SK-N-SH (cell line): Measurements from ENCODE around the gene PODXL2. TPM values are rescaled to one million over a fixed set of nuclear protein-coding genes. Genes with fewer than 3 reads are reported as not detected.

Experiments used
- CTCF ChIA-PET: fragments of 300-600, 350-600 bp; formaldehyde crosslinking; extraction: SDS; loops from one replicate; lab custom pipeline; 2021; lab: Yijun Ruan, JAX
- POLR2A ChIA-PET: fragments of 350-600 bp; sonication (Branson Sonifier 250); formaldehyde crosslinking; extraction: SDS; loops from one replicate; lab custom pipeline; 2020; ENCODE audit warnings: antibody characterized with exemption, inconsistent platforms; lab: Yijun Ruan, JAX
- DNase-seq: peaks from one replicate; pipeline ENCODE4 v3.0.0; 2012
- H2AFZ ChIP-seq: fragments of 200-600 bp; sonication (generic); 2 replicates; pipeline ENCODE4 v1.8.1; 2016; ENCODE audit warnings: antibody characterized with exemption, mild to moderate bottlenecking, low read depth
- H3F3A ChIP-seq: fragments of 200-600 bp; sonication (generic); replicated peaks from 2 replicates; pipeline ENCODE3; 2016; ENCODE audit warnings: antibody characterized with exemption, mild to moderate bottlenecking; ENCODE audit not compliant: insufficient read depth
- H3K27ac ChIP-seq, 2 experiments: fragments of 200-500 bp in 1 of 2; fragments of 200-600 bp in 1 of 2; sonication (Bioruptor generic) in 1 of 2; sonication (generic), shearing (Covaris generic) in 1 of 2; 2 replicates each; pipeline versions ENCODE4 v1.5.1 to v1.6.1; 2014 to 2016; ENCODE audit warnings: low read depth in 2 of 2, inconsistent platforms in 1 of 2, low read length in 1 of 2, mild to moderate bottlenecking in 1 of 2, mixed read lengths in 1 of 2
- H3K27me3 ChIP-seq: fragments of 200-600 bp; sonication (generic), shearing (Covaris generic); 2 replicates; pipeline ENCODE4 v1.6.1; 2016; ENCODE audit warnings: mixed run types; ENCODE audit not compliant: insufficient read depth
- H3K36me3 ChIP-seq, 2 experiments: fragments of 200-500 bp in 1 of 2; fragments of 200-600 bp in 1 of 2; sonication (Bioruptor generic) in 1 of 2; sonication (generic) in 1 of 2; replicated peaks in 1 of 2; 2 replicates each; pipeline versions ENCODE3 to v1.5.1; 2014 to 2016; ENCODE audit warnings: low read length in 1 of 2, mild to moderate bottlenecking in 1 of 2; ENCODE audit not compliant: insufficient read depth in 2 of 2, control insufficient read depth in 1 of 2
- H3K4me1 ChIP-seq, 2 experiments: fragments of 200-500 bp in 1 of 2; fragments of 200-600 bp in 1 of 2; sonication (Bioruptor generic) in 1 of 2; sonication (generic), shearing (Covaris generic) in 1 of 2; 2 replicates each; pipeline versions ENCODE4 v1.5.1 to v1.6.1; 2014 to 2016; ENCODE audit warnings: low read depth in 1 of 2, low read length in 1 of 2, mixed run types in 1 of 2; ENCODE audit not compliant: insufficient read depth in 2 of 2, control insufficient read depth in 1 of 2
- H3K4me2 ChIP-seq: fragments of 200-600 bp; sonication (generic), shearing (Covaris generic); 2 replicates; pipeline ENCODE4 v1.6.1; 2017; ENCODE audit warnings: mixed run types
- H3K4me3 ChIP-seq, 2 experiments: fragments of 200-500 bp in 1 of 2; fragments of 200-600 bp in 1 of 2; sonication (Bioruptor generic) in 1 of 2; sonication (generic), shearing (Covaris generic) in 1 of 2; 2 replicates each; pipeline versions ENCODE4 v1.5.1 to v1.8.1; 2014 to 2016; ENCODE audit warnings: low read depth in 2 of 2, inconsistent platforms in 1 of 2, low read length in 1 of 2, mild to moderate bottlenecking in 1 of 2, mixed read lengths in 1 of 2, moderate library complexity in 1 of 2
- H3K79me2 ChIP-seq: fragments of 200-600 bp; sonication (generic); 2 replicates; pipeline ENCODE4 v1.8.1; 2017; ENCODE audit warnings: mild to moderate bottlenecking; ENCODE audit not compliant: insufficient read depth
- H3K9ac ChIP-seq: fragments of 200-600 bp; sonication (generic); 2 replicates; pipeline ENCODE4 v1.6.1; 2017; ENCODE audit warnings: mixed run types
- H3K9me2 ChIP-seq: fragments of 200-600 bp; sonication (generic); 2 replicates; pipeline ENCODE4 v1.6.1; 2017; ENCODE audit warnings: mixed run types
- H3K9me3 ChIP-seq: fragments of 200-600 bp; sonication (generic); 2 replicates; pipeline ENCODE4 v1.6.1; 2017; ENCODE audit warnings: mixed run types, mild to moderate bottlenecking, moderate library complexity
- H4K20me1 ChIP-seq: fragments of 200-600 bp; sonication (generic); 2 replicates; pipeline ENCODE4 v1.6.1; 2017; ENCODE audit warnings: mild to moderate bottlenecking, mixed run types; ENCODE audit not compliant: insufficient read depth
- CHD2 ChIP-seq: fragments of 150-350 bp; IDR thresholded peaks from 2 replicates; pipeline ENCODE4 v1.6.1; 2018; ENCODE audit warnings: low read length; ENCODE audit not compliant: partially characterized antibody
- FOXM1 ChIP-seq: IDR thresholded peaks from 2 replicates; pipeline ENCODE4 v1.4.0; 2012; ENCODE audit warnings: low read depth, mild to moderate bottlenecking
- JUND ChIP-seq: IDR thresholded peaks from 2 replicates; pipeline ENCODE4 v1.4.0; 2012
- MAX ChIP-seq: IDR thresholded peaks from 2 replicates; pipeline ENCODE4 v1.4.0; 2012; ENCODE audit warnings: low read depth
- MEF2A ChIP-seq: IDR thresholded peaks from 2 replicates; pipeline ENCODE4 v1.4.0; 2012; ENCODE audit warnings: low read depth, borderline replicate concordance
- NFIC ChIP-seq: IDR thresholded peaks from 2 replicates; pipeline ENCODE4 v1.4.0; 2012; ENCODE audit warnings: borderline replicate concordance
- POLR2AphosphoS5 ChIP-seq: IDR thresholded peaks from 2 replicates; pipeline ENCODE4 v1.6.1; 2012; ENCODE audit warnings: low read depth, low read length
- RAD21 ChIP-seq: IDR thresholded peaks from 2 replicates; pipeline ENCODE4 v1.6.1; 2012; ENCODE audit warnings: mild to moderate bottlenecking, low read length
- RCOR1 ChIP-seq: fragments of 150-350 bp; IDR thresholded peaks from 2 replicates; pipeline ENCODE4 v1.6.1; 2017; ENCODE audit warnings: antibody characterized with exemption, low read length
- REST ChIP-seq: IDR thresholded peaks from 2 replicates; pipeline ENCODE4 v1.6.1; 2012; ENCODE audit warnings: mild to moderate bottlenecking, low read depth, low read length, moderate library complexity
- SIN3A ChIP-seq: IDR thresholded peaks from 2 replicates; pipeline ENCODE4 v1.6.1; 2012; ENCODE audit warnings: low read depth, mild to moderate bottlenecking, low read length, moderate library complexity, borderline replicate concordance
- TEAD4 ChIP-seq: IDR thresholded peaks from 2 replicates; pipeline ENCODE4 v1.4.0; 2012; ENCODE audit warnings: mild to moderate bottlenecking, borderline replicate concordance; ENCODE audit not compliant: insufficient read depth
- USF1 ChIP-seq: IDR thresholded peaks from 2 replicates; pipeline ENCODE4 v1.4.0; 2012; ENCODE audit warnings: low read depth, borderline replicate concordance
- USF2 ChIP-seq: fragments of 150-350 bp; IDR thresholded peaks from 2 replicates; pipeline ENCODE4 v1.6.1; 2017; ENCODE audit warnings: antibody characterized with exemption, low read length, low read depth, borderline replicate concordance
- YY1 ChIP-seq: IDR thresholded peaks from 2 replicates; pipeline ENCODE4 v1.4.0; 2012; ENCODE audit warnings: low read depth, mild to moderate bottlenecking
- WGBS: methylation state at CpG from one replicate; pipeline ENCODE4 v1.1.6; 2017; ENCODE audit warnings: low lambda C conversion rate; 5-methylcytosine and 5-hydroxymethylcytosine counted together
- polyA plus RNA-seq, 3 experiments: library from polyadenylated mRNA; depleted of rRNA; stranded (reverse); fragments of >200 nt; gene quantifications; 2 replicates each; pipeline ENCODE4 v1.2.3, GENCODE V29; 2012

PODXL2 gene
- polyA plus RNA-seq, 1 of the 3 experiments (the other 2 are of a cell fraction) = 27.5 TPM

- Histone ChIP-seq H3K27ac (no peak overlapping the region), H3K4me1 (peaks cover 6 to 19% of the 10 kb centered on the region in 2 experiments; a peak in 1 of 4 replicates), H4K20me1 (no peaks in the 10 kb centered on the region), H3K9me3 (no peaks in the 10 kb centered on the region)
- TF ChIP-seq CHD2 = no peak
- TF ChIP-seq SIN3A = no peak
- TF ChIP-seq FOXM1 = no peak
- TF ChIP-seq RAD21 = no peak
- TF ChIP-seq REST = no peak
- no peak for TF ChIP-seq TEAD4
- no peak for TF ChIP-seq POLR2AphosphoS5
- TF ChIP-seq MAX = no peak
- TF ChIP-seq YY1 = no peak
- TF ChIP-seq MEF2A = no peak
- no peak for TF ChIP-seq USF2
- no peak for TF ChIP-seq RCOR1
- TF ChIP-seq JUND = no peak
- no peak for TF ChIP-seq NFIC
- TF ChIP-seq USF1 = no peak
- TF ChIP-seq, all 33 proteins: peak for 0
- CTCF ChIA-PET = interaction anchor here (1.4 to 2.3 kb wide), 3 partner anchors 13 to 288 kb away, joined by 4 to 16 read pairs (median 8); no protein-coding TSS in a partner anchor
- Histone ChIP-seq H3K9me2 (no peaks in the 10 kb centered on the region), H3F3A (no peaks in the 10 kb centered on the region), H2AFZ (no peak overlapping the region), H3K36me3 (no peaks in the 10 kb centered on the region), H3K27me3 (no peaks in the 10 kb centered on the region), H3K4me3 (no peak overlapping the region), H3K9ac (no peak overlapping the region), H3K4me2 (peak overlapping the region; percentile 98; the same call in 1 of the 2 replicates), H3K79me2 (peaks cover 13% of the 10 kb centered on the region)
- no peak for DNase-seq
- 99% methylated on average over 10 of the region's 20 CpGs for WGBS
- POLR2A ChIA-PET = no interaction called here
Observed at GRCh38 chr3:127670761-127671522, 42.0 kb downstream of the PODXL2 start.
